NCI-H1694 treated with DMSO at 0.1 percent for 48 hours (cell line): ENCODE data around the gene FGD2.
"Not testable (repeated sequence)": the region's sequence is repeated elsewhere in the genome, so short reads cannot be mapped to it uniquely, and the experiment has no call there.

Experiments
- DNase-seq: peaks from one replicate; lab custom pipeline; 2025; lab: John Stamatoyannopoulos, UW

Gene FGD2

GRCh38 chr6:37039958-37040357, 34.5 kb downstream of the FGD2 start:
- no peak for DNase-seq

- no peak for DNase-seq
These were observed 36.1 kb downstream of the FGD2 start for GRCh38 chr6:37041521-37041920.

- DNase-seq, result no peak
These were observed 36.7 kb downstream of the FGD2 start for GRCh38 chr6:37042150-37042549.

GRCh38 chr6:37043091-37043490, 37.6 kb downstream of the FGD2 start:
- not testable (repeated sequence) for DNase-seq

- DNase-seq, result no peak
These were observed 41.9 kb downstream of the FGD2 start for GRCh38 chr6:37047346-37047688.

GRCh38 chr6:37047689-37048402, 42.4 kb downstream of the FGD2 start:
- DNase-seq, result no peak

GRCh38 chr6:37048403-37048850, 43.0 kb downstream of the FGD2 start:
- no peak for DNase-seq

GRCh38 chr6:37048851-37049757, 43.6 kb downstream of the FGD2 start:
- DNase-seq, result no peak

GRCh38 chr6:37049758-37050044, 44.2 kb downstream of the FGD2 start:
- DNase-seq, result no peak

GRCh38 chr6:37050045-37050853, 44.8 kb downstream of the FGD2 start:
- no peak for DNase-seq

GRCh38 chr6:37050854-37051137, 45.3 kb downstream of the FGD2 start:
- no peak for DNase-seq

GRCh38 chr6:37051138-37052026, 45.9 kb downstream of the FGD2 start:
- DNase-seq, result peak; percentile 72

- DNase-seq, result no peak
These were observed 46.7 kb downstream of the FGD2 start for GRCh38 chr6:37052027-37052628.

- DNase-seq, result no peak
These were observed 48.2 kb downstream of the FGD2 start for GRCh38 chr6:37053683-37054082.

GRCh38 chr6:37054171-37054570, 48.7 kb downstream of the FGD2 start:
- no peak for DNase-seq

GRCh38 chr6:37054580-37054979, 49.1 kb downstream of the FGD2 start:
- no peak for DNase-seq

- no peak for DNase-seq
These were observed 50.6 kb downstream of the FGD2 start for GRCh38 chr6:37056112-37056403.

GRCh38 chr6:37056439-37057127, 51.1 kb downstream of the FGD2 start:
- no peak for DNase-seq

- no peak for DNase-seq
These were observed 51.6 kb downstream of the FGD2 start for GRCh38 chr6:37057128-37057471.

GRCh38 chr6:37057678-37058077, 52.2 kb downstream of the FGD2 start:
- DNase-seq, result no peak

- no peak for DNase-seq
These were observed 52.7 kb downstream of the FGD2 start for GRCh38 chr6:37058084-37058586.
